ENCODE data around the gene BLZF1.
"Not testable (repeated sequence)": the region's sequence is repeated elsewhere in the genome, so short reads cannot be mapped to it uniquely, and the experiment has no call there.

Gene BLZF1

GRCh38 chr1:169367686-169368405, at the start of gene BLZF1, which contains the start of gene NME7:
Gene BLZF1 (plus strand): TSS chr1:169368195. CDS start chr1:169369523, 1,328 bp downstream.
Gene NME7 (minus strand): TSS chr1:169367797. CDS start chr1:169367710, 87 bp downstream.
- peak; percentile 97 to 100 (median 99) for DNase-seq

- DNase-seq, result no peak
These were observed 49.3 kb upstream of the BLZF1 start for GRCh38 chr1:169318536-169319244.

- peak in 1 of 3 experiments; percentile 14 for DNase-seq
These were observed 46.5 kb upstream of the BLZF1 start for GRCh38 chr1:169321539-169321938.

- DNase-seq, result no peak
These were observed 45.9 kb upstream of the BLZF1 start for GRCh38 chr1:169322138-169322537.

GRCh38 chr1:169325117-169325516, 42.9 kb upstream of the BLZF1 start:
- no peak for DNase-seq

GRCh38 chr1:169326261-169326955, 41.6 kb upstream of the BLZF1 start:
- no peak for DNase-seq

- no peak for DNase-seq
These were observed 41.1 kb upstream of the BLZF1 start for GRCh38 chr1:169326956-169327268.

GRCh38 chr1:169327875-169328274, 40.1 kb upstream of the BLZF1 start:
- DNase-seq, result no peak

- no peak for DNase-seq
These were observed 38.6 kb upstream of the BLZF1 start for GRCh38 chr1:169329383-169329782.

GRCh38 chr1:169330927-169331326, 37.1 kb upstream of the BLZF1 start:
- no peak for DNase-seq

- DNase-seq, result not testable (repeated sequence)
These were observed 33.3 kb upstream of the BLZF1 start for GRCh38 chr1:169334727-169335126.

- DNase-seq, result not testable (repeated sequence)
These were observed 30.9 kb upstream of the BLZF1 start for GRCh38 chr1:169336947-169337715.

GRCh38 chr1:169338617-169339016, 29.4 kb upstream of the BLZF1 start:
- no peak for DNase-seq

- no peak for DNase-seq
These were observed 28.2 kb upstream of the BLZF1 start for GRCh38 chr1:169339773-169340172.

GRCh38 chr1:169340882-169341281, 27.1 kb upstream of the BLZF1 start:
- no peak for DNase-seq

- DNase-seq, result not testable (repeated sequence)
These were observed 25.9 kb upstream of the BLZF1 start for GRCh38 chr1:169342096-169342495.

GRCh38 chr1:169345511-169345910, 22.5 kb upstream of the BLZF1 start:
- no peak for DNase-seq

GRCh38 chr1:169346036-169346589, 21.9 kb upstream of the BLZF1 start:
- no peak for DNase-seq

- DNase-seq, result no peak
These were observed 20.2 kb upstream of the BLZF1 start for GRCh38 chr1:169347688-169348382.

GRCh38 chr1:169348383-169349036, 19.5 kb upstream of the BLZF1 start:
- peak; percentile 10 to 89 (median 83) for DNase-seq

GRCh38 chr1:169360415-169360814, 7.6 kb upstream of the BLZF1 start:
- DNase-seq, result no peak

Data from NCI-H1417 (cell line).